GM12865 (cell line): ENCODE results near the gene CHRNA4.

ENCODE experiments used
- DNase-seq: peaks from one replicate; pipeline ENCODE4 v3.0.0; 2010; ENCODE audit warnings: low read depth
- H3K4me3 ChIP-seq: 2 replicates; pipeline ENCODE4 v1.5.1; 2011; ENCODE audit warnings: mild to moderate bottlenecking, low read depth, low read length, control low read depth
- TF ChIP-seq, protein P1 (sequence below): IDR thresholded peaks from 2 replicates; pipeline ENCODE4 v1.5.1; 2011; ENCODE audit warnings: low read length, control low read depth, low read depth, inconsistent platforms; ENCODE audit not compliant: insufficient read depth; ENCODE audit errors: missing control alignments

CHRNA4 gene

GRCh38 chr20:63314015-63314471 is 47.1 kb downstream of the CHRNA4 start:
- DNase-seq = no peak
- TF ChIP-seq, protein P1, sequence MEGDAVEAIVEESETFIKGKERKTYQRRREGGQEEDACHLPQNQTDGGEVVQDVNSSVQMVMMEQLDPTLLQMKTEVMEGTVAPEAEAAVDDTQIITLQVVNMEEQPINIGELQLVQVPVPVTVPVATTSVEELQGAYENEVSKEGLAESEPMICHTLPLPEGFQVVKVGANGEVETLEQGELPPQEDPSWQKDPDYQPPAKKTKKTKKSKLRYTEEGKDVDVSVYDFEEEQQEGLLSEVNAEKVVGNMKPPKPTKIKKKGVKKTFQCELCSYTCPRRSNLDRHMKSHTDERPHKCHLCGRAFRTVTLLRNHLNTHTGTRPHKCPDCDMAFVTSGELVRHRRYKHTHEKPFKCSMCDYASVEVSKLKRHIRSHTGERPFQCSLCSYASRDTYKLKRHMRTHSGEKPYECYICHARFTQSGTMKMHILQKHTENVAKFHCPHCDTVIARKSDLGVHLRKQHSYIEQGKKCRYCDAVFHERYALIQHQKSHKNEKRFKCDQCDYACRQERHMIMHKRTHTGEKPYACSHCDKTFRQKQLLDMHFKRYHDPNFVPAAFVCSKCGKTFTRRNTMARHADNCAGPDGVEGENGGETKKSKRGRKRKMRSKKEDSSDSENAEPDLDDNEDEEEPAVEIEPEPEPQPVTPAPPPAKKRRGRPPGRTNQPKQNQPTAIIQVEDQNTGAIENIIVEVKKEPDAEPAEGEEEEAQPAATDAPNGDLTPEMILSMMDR = no peak
- H3K4me3 ChIP-seq = no peak overlapping the region

- no peak for DNase-seq
- no peak overlapping the region for H3K4me3 ChIP-seq
- TF ChIP-seq, protein P1 = no peak
These were observed 47.7 kb downstream of the CHRNA4 start for GRCh38 chr20:63313349-63314014.

DNA sequence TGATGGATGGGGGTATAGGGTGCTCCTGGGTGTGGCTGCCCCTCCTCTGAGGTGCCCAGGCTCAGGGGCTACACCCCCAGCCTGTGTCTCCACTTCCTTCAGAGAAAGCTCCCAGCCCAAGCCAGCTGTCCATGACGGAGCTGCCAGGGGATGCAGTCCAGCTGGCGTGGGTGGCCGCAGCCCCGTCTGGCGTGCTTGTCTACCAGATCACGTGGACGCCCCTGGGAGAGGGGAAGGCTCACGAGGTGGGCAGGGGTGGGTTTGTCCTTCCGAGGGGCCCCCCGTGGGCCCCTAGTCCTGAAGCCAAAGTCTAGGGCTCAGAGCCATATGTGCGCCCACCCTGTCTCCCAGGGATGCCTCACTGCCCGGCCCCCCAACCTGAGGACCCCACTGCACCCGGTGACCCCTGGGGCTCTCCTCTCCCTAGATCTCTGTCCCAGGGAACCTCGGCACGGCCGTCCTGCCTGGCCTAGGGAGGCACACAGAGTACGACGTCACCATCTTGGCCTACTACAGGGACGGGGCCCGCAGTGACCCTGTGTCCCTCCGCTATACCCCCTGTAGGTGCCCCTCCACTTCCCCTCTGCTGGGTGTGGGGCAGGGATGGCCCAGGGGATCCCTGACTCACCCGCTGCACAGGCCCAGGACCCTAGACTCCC is 48.3 kb downstream of the CHRNA4 start:
- DNase-seq = no peak
- H3K4me3 ChIP-seq = no peak overlapping the region
- TF ChIP-seq, protein P1 = no peak

- TF ChIP-seq, protein P1 = no peak
- no peak overlapping the region for H3K4me3 ChIP-seq
- DNase-seq = no peak
These were observed 48.9 kb downstream of the CHRNA4 start for GRCh38 chr20:63312273-63312672.

- H3K4me3 ChIP-seq = no peak overlapping the region
- TF ChIP-seq, protein P1 = no peak
- no peak for DNase-seq
These were observed 49.3 kb downstream of the CHRNA4 start for GRCh38 chr20:63311833-63312243.

- no peak overlapping the region for H3K4me3 ChIP-seq
- TF ChIP-seq, protein P1 = no peak
- no peak for DNase-seq
These were observed 49.8 kb downstream of the CHRNA4 start for GRCh38 chr20:63311186-63311832.
